ENCODE results near the gene HIVEP1. TPM values are rescaled to one million over a fixed set of nuclear protein-coding genes. Genes with fewer than 3 reads are reported as not detected.

Gene HIVEP1
- total and polyA plus RNA-seq, 2 of the 13 experiments (the other 11 are each of a cell fraction or from before 2014, with no cell fraction given) = 7.4 to 9.9 TPM

DNA sequence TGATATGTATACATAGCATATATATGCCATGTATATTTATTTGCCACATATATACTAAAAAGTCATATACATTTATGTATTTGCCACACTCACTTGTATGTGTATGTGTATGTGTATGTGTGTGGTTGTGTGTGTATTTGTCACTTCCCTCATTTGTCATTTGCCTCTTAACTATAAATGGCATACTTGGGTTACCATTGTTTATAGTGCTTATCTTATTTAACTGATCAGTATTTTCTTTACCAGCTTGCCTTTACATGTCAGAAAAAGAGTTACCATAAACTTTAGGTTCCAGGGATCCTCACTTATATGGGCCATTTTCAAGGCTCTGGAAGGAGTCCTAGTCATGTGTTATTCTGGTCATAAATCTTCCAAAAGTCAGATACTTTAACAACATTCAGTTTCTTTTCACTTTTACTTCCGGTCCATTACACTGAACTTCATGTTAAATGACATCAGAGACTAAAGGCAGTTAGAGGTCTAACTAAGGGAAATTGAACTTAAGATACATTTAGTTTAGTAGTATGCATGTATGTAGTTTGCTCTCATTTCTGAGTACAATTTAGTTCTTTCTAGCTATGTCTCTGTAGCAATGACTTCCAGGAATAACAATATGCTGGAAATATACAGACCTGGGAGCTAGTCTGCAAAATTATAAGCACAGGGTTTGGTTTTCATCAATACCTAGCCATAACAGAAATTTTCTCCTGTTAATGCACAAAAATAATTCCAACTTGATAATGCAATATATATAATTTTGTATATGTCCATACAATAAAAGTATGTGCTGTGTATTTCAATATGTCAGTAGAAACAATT is 33.7 kb upstream of the HIVEP1 start (continued):
- TF ChIP-seq, protein P1, sequence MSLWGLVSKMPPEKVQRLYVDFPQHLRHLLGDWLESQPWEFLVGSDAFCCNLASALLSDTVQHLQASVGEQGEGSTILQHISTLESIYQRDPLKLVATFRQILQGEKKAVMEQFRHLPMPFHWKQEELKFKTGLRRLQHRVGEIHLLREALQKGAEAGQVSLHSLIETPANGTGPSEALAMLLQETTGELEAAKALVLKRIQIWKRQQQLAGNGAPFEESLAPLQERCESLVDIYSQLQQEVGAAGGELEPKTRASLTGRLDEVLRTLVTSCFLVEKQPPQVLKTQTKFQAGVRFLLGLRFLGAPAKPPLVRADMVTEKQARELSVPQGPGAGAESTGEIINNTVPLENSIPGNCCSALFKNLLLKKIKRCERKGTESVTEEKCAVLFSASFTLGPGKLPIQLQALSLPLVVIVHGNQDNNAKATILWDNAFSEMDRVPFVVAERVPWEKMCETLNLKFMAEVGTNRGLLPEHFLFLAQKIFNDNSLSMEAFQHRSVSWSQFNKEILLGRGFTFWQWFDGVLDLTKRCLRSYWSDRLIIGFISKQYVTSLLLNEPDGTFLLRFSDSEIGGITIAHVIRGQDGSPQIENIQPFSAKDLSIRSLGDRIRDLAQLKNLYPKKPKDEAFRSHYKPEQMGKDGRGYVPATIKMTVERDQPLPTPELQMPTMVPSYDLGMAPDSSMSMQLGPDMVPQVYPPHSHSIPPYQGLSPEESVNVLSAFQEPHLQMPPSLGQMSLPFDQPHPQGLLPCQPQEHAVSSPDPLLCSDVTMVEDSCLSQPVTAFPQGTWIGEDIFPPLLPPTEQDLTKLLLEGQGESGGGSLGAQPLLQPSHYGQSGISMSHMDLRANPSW (CRISPR knock-in tag; IDR thresholded peaks at IDR 0.05; ENCODE audit: borderline replicate concordance) = no peak
- TF ChIP-seq TCF12 (IDR thresholded peaks at IDR 0.05) (no peak), TCF12 (CRISPR knock-in tag; IDR thresholded peaks at IDR 0.05) (no peak), ZNF333 (CRISPR knock-in tag; IDR thresholded peaks at IDR 0.05; ENCODE audit: borderline replicate concordance) (no peak), THYN1 (CRISPR knock-in tag; IDR thresholded peaks at IDR 0.05; ENCODE audit: borderline replicate concordance, low read depth) (no peak)

DNA sequence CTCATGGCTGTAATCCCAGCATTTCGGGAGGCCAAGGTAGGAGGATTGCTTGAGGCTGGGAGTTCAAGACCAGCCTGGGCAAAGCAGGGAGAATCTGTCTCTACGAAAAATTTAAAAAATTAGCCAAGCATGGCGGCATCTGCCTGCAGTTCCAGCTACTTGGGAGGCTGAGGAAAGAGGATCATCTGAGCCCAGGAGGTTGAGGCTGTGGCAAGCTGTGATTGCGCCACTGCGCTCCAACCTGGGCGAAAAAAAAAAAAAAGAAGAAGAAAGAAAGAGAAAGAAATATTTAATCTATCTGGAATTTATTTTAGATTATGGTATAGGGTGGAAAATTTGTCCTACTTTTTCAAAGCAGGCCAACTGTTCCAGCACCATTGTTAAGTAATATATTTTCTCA is 32.2 kb upstream of the HIVEP1 start:
- ChIA-PET POLR2A (no interaction called here), CTCF (ENCODE audit: low intra/inter-chr PET ratio, low total read pairs) (no interaction called here)
- Histone ChIP-seq H3K9me3 (ENCODE audit: low read length) (no peaks in the 10 kb centered on the region), H3K4me2 (ENCODE audit: low read depth, low read length) (no peak overlapping the region), H3K9ac (ENCODE audit: insufficient read depth, low read depth, low read length) (no peak overlapping the region), H2AFZ (ENCODE audit: low read length) (no peak overlapping the region), H3K36me3 (replicated peaks in 1 of 2; ENCODE audit: control insufficient read depth in 1 of 2, insufficient read depth in 2 of 2, low read length in 2 of 2) (no peaks in the 10 kb centered on the region), H3K79me2 (ENCODE audit: insufficient read depth, low read length) (no peaks in the 10 kb centered on the region), H3K4me3 (replicated peaks in 1 of 3; ENCODE audit: insufficient read depth in 1 of 3, low read depth in 2 of 3, low read length in 3 of 3) (no peak overlapping the region), H4K20me1 (ENCODE audit: insufficient read depth, low read length) (no peaks in the 10 kb centered on the region), H3K4me1 (ENCODE audit: insufficient read depth, low read length) (no peaks in the 10 kb centered on the region), H3K27me3 (ENCODE audit: control insufficient read depth in 1 of 2, insufficient read depth in 2 of 2, low read length in 2 of 2) (peaks cover 0 to 4% of the 10 kb centered on the region in 2 experiments; a peak in 1 of 5 replicates), H3K27ac (ENCODE audit: extremely low read length, insufficient read depth, low read length) (no peak overlapping the region)
- in situ Hi-C loops (cut with HindIII; ENCODE audit: extremely low pct_ligation_motif_present, low pct_unique_long_range_greater_than_20kb) (no loop called here), intact Hi-C loops (cut with micrococcal nuclease; ENCODE audit: unreplicated experiment) (no loop called here)
- FAIRE-seq (no peak), ATAC-seq (no peak), DNase-seq (ENCODE audit: low spot score) (no peak)
- WGBS (ENCODE audit: low lambda C conversion rate) = 59% methylated on average over 6 of the region's 6 CpGs
- BruUV-seq (replicated peaks) = no TSS peak
- TF ChIP-seq, protein P2, sequence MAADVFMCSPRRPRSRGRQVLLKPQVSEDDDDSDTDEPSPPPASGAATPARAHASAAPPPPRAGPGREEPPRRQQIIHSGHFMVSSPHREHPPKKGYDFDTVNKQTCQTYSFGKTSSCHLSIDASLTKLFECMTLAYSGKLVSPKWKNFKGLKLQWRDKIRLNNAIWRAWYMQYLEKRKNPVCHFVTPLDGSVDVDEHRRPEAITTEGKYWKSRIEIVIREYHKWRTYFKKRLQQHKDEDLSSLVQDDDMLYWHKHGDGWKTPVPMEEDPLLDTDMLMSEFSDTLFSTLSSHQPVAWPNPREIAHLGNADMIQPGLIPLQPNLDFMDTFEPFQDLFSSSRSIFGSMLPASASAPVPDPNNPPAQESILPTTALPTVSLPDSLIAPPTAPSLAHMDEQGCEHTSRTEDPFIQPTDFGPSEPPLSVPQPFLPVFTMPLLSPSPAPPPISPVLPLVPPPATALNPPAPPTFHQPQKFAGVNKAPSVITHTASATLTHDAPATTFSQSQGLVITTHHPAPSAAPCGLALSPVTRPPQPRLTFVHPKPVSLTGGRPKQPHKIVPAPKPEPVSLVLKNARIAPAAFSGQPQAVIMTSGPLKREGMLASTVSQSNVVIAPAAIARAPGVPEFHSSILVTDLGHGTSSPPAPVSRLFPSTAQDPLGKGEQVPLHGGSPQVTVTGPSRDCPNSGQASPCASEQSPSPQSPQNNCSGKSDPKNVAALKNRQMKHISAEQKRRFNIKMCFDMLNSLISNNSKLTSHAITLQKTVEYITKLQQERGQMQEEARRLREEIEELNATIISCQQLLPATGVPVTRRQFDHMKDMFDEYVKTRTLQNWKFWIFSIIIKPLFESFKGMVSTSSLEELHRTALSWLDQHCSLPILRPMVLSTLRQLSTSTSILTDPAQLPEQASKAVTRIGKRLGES (CRISPR knock-in tag; IDR thresholded peaks at IDR 0.05; ENCODE audit: borderline replicate concordance) = no peak
- no peak for TF ChIP-seq HNRNPLL (IDR thresholded peaks at IDR 0.05; ENCODE audit: low read depth, low read length, poor library complexity, severe bottlenecking)
- no peak for TF ChIP-seq ZNF225 (CRISPR knock-in tag; IDR thresholded peaks at IDR 0.05)
- TF ChIP-seq ZNF644 (CRISPR knock-in tag; IDR thresholded peaks at IDR 0.05; ENCODE audit: low read depth) = no peak
- no peak for TF ChIP-seq SMYD3 (CRISPR knock-in tag; IDR thresholded peaks at IDR 0.05)
- no peak for TF ChIP-seq TEAD3 (CRISPR knock-in tag; optimal IDR thresholded peaks at IDR 0.05; ENCODE audit: borderline replicate concordance)
- TF ChIP-seq, protein P3, sequence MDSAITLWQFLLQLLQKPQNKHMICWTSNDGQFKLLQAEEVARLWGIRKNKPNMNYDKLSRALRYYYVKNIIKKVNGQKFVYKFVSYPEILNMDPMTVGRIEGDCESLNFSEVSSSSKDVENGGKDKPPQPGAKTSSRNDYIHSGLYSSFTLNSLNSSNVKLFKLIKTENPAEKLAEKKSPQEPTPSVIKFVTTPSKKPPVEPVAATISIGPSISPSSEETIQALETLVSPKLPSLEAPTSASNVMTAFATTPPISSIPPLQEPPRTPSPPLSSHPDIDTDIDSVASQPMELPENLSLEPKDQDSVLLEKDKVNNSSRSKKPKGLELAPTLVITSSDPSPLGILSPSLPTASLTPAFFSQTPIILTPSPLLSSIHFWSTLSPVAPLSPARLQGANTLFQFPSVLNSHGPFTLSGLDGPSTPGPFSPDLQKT (CRISPR knock-in tag; IDR thresholded peaks at IDR 0.05; ENCODE audit: borderline replicate concordance) = no peak
- TF ChIP-seq ZNF496 (CRISPR knock-in tag; IDR thresholded peaks at IDR 0.05; ENCODE audit: insufficient replicate concordance) = no peak
- no peak for TF ChIP-seq RARG (CRISPR knock-in tag; IDR thresholded peaks at IDR 0.05; ENCODE audit: low read depth)
- TF ChIP-seq XBP1 (CRISPR knock-in tag; IDR thresholded peaks at IDR 0.05) = no peak
- no peak for TF ChIP-seq DMAP1 (CRISPR knock-in tag; IDR thresholded peaks at IDR 0.05)
- TF ChIP-seq SALL1 (CRISPR knock-in tag; IDR thresholded peaks at IDR 0.05) = no peak

All from HepG2 (cell line).